GM23248 (cell line): Measurements from ENCODE around the gene ZNF519.

ENCODE experiments used
- EZH2 ChIP-seq: fragments of 200-600 bp; sonication (generic); IDR thresholded peaks from 2 replicates; pipeline ENCODE4 v1.6.1; 2018; ENCODE audit warnings: antibody characterized with exemption, mild to moderate bottlenecking; ENCODE audit not compliant: insufficient read depth, poor library complexity, severe bottlenecking
- EZH2phosphoT487 ChIP-seq: fragments of 200-600 bp; sonication (generic); IDR thresholded peaks from 2 replicates; pipeline ENCODE4 v1.6.1; 2018; ENCODE audit warnings: antibody characterized with exemption, moderate library complexity, mild to moderate bottlenecking, low read depth; ENCODE audit not compliant: insufficient read depth

GRCh38 chr18:14124689-14125088 is 7.5 kb downstream of the ZNF519 start:
- TF ChIP-seq EZH2 (no peak), EZH2phosphoT487 (no peak)
